ENCODE results near the gene ADAM21.
"Not testable (repeated sequence)": the region's sequence is repeated elsewhere in the genome, so short reads cannot be mapped to it uniquely, and the experiment has no call there.

The ADAM21 gene

DNA sequence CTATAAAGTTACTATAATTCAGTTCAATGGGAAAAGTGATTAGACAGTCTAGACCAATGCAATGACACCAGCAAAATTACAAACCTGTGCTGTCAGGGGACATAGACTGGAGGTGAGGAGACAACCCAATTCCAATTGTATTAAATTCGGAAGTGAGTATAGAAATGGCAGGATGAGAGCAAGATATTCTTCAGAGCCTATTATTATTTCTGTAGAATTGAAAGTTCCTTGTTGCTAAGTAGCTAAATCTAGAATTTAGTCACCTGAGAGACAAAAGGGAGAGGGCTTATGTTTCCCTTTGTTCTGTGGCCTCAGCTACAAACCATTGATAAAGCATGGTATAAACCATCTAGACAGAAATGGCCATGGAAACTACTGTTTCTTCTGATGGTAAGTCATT is at the start of gene ADAM21:
ADAM21 (plus strand) TSS at position 301 of the 400 bp plus-strand sequence. CDS start 5,326 bp downstream, outside the sequence.
- DNase-seq: no peak

GRCh38 chr14:70403335-70403734 is 48.6 kb upstream of the ADAM21 start:
- DNase-seq: not testable (repeated sequence)

DNA sequence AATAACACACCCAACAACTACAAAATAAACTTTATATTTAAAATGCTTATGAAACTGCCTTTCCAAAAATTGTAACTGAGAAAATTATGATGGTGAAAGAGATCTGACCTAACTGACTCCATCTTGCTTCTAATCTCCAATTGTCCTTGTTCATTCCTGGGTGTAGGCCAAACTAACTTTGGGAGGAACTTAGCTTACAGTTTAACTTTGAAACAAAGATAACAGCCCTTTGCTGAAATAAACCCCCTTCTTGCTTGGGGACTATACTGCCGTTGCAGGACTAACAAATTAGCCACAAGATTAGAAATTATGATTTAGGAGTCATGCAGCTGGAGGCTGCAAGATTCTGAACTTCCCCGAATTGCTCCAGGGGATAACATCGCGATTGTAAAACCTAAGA is 45.8 kb upstream of the ADAM21 start:
- not testable (repeated sequence) for DNase-seq

DNA sequence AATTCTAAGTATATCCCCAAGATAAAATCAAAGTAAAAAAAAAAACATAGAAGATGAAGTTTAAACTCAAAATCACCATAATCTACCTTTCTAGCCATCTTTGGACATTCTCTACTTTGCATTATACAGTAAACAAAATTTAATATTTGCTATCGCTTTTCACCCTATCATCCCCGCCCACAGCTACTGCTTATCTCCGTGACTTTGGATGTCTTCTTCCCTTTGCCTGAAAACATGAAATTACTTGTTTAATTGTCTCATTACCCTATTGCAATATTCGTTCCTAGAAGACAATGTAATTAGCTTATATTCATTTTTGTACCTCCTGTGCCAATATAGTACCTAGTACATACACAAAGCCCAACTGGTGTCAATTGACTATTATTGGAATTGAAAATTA is 44.4 kb upstream of the ADAM21 start:
- DNase-seq: no peak

DNA sequence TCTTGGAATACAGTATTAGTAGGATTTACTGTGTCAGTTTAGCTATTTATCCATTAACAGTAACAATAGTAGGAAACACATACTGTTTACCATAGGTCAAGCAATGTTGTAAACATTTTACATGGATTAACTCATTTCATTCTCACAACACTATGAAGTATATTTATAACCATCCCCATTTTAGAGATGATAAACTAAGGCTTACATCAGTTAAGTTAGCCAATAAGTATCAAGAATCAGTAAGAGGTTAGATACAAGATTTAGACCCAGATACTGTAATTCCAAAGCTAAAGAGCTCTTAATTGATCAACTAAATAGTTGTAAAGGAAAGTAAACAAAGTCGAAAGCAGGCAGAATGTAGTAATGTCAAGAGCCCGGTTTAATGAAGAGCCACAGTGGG is 36.2 kb upstream of the ADAM21 start:
- no peak for DNase-seq

GRCh38 chr14:70416338-70416724 is 35.6 kb upstream of the ADAM21 start:
- DNase-seq: no peak

DNA sequence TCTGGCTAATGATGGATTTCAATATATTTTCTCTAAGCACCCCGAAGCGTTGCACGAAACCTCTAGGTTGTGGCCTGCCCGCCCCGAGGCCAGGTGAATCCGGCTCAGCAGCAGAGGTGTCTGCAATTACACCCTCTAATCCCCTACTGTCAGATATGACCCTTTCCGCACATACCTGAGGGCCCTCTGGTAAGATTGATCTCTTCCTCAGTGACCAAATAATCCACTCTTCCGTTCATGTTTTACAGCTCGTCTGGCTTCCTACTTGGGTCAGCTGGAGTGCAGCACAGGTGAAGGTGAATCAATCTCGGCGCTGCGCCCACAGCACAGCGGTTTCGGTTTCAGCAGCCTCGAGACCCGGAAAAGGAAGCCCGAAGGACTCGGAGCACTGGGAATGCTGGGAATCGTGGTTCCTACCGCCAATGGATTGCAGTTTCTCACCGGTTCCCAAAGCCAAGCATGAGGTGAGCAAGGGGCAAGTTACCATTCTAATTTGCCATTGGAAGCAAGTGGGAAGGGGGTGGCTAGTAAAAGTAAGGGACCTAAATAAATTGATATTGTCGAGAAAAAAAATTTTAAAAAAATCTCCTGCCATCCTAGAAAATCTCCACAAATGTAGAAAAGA is 35.1 kb upstream of the ADAM21 start, which contains the start of gene SYNJ2BP:
SYNJ2BP (minus strand) TSS at position 366 of the 625 bp plus-strand sequence; CDS start at position 239, 127 bp downstream.
- peak; percentile 18 to 47 for DNase-seq

GRCh38 chr14:70419270-70419931 is 32.6 kb upstream of the ADAM21 start:
- DNase-seq: not testable (repeated sequence)

DNA sequence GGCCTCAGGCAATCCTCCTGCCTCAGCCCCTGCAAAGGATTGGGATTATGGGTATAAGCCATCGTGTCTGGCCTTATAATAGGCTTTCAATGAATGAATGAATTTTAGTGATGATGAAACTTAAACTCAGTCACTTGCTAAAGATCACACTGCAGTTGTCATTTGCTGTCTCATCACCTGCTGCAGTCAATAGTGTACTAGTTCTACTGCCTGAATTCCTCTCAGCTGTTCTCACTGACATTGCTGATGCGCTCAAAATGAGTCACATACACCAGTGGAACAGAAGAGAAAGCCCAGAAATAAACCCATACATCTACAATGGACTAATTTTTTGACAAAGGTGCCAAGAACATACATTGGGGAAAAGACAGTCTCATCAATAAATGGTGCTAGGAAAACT is 29.4 kb upstream of the ADAM21 start:
- DNase-seq: no peak

DNA sequence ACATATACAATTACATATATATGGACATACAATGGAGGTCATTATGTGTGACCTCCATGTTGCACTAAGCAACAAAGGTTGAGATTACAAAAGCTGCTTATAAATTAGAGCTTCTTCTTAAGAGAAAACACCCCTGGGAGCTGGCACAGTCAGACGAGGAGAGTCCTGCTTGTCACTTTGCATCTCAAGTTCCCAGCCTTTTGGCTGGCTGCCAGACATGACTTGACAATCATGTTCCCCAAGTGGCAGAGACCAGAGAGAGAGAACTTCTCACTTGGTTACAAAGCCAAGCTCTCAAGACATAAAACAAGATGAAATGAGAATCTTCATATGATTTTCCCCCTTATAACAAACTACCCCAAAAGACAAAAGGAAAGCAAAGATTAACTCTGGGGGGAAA is 26.6 kb upstream of the ADAM21 start:
- DNase-seq: peak in 1 of 2 experiments; percentile 1

DNA sequence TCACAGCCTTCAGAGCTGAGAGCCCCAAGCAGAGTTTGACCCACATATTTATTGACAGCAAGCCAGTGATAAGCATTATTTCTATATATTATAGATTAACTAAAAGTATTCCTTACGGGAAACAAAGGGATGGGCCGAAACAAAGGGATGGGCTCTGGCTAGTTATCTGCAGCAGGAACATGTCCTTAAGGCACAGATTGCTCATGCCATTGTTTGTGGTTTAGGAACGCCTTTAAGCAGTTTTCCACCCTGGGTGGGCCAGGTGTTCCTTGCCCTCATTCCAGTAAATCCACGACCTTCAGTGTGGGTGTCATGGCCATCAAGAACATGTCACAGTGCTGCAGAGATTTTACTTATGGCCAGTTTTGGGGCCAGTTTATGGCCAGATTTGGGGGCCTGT is 25.4 kb upstream of the ADAM21 start:
- not testable (repeated sequence) for DNase-seq

DNA sequence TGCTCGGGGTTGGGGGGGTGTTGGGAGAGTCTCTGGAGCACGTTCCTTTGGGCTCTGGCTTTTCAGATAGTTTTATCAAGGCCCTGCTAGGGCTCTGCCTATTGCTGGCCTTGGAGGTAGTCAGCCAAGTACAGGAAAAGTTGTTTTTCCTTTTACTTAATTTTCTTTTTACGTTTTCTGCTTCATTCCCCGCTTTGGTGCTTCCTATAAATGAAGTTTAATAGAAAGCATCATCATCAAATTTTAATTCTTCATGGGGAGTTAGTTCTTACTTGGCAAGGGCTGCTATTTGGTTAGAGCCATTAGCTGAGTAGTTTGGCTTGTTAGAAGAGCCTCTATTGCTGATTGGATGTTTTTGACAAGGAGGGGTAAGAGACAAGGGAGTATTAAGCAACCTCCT is 15.1 kb upstream of the ADAM21 start:
- no peak for DNase-seq

- DNase-seq: no peak
Measured at GRCh38 chr14:70441641-70442040, 10.3 kb upstream of the ADAM21 start.

GRCh38 chr14:70442750-70443149 is 9.2 kb upstream of the ADAM21 start:
- DNase-seq: peak in 1 of 2 experiments; percentile 6

DNA sequence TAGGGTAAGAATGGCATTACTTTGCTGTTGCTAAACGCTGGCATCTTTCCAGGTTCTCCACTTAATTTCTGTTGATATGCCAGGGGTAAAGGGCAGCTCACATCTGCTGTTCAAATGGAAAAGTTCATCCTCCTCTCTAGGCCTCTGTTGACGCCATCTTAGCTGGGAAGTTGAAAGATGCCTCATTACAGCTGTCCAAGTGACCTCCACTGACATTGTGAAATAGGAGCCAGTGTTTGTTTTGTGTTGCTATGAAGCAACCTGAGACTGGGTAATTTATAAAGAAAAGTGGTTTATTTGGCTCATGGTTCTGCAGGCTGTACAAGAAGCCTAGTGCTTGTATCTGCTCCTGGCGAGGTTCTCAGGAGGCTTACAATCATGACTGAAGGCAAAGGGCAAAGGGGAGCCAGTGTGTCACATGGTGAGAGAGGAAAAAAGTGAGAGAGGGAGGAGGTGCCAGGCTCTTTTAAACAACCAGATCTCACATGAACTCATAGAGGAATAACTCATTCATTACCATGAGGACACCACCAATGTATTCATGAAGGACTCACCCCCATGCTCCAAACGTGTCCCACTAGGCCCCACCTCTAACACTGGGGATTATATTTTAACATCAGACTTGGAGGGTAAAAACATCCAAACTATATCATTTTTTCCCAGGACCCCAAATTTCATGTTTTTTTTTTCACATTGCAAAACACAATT is 3.2 kb upstream of the ADAM21 start:
- no peak for DNase-seq

DNA sequence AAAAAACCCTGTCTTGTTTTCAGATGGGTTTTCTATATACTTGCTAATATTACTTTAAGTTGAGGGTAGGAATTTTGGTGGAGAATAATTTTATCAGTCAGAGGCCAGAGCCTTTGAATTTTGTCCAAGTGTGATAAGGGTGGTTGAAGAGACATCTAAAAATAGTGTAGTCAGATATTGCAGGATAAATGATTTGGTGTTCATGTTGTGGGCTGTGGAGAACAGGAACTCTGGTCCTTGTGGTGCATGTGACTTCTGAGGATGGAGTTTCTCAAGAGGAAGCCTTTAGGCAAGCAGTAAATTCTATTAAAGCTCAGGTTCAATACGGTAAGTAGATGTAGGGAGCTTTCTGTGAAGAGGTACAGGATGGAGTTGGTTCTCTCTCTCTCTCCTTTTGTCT is 2.8 kb downstream of the ADAM21 start:
- peak in 1 of 2 experiments; percentile 26 for DNase-seq

DNA sequence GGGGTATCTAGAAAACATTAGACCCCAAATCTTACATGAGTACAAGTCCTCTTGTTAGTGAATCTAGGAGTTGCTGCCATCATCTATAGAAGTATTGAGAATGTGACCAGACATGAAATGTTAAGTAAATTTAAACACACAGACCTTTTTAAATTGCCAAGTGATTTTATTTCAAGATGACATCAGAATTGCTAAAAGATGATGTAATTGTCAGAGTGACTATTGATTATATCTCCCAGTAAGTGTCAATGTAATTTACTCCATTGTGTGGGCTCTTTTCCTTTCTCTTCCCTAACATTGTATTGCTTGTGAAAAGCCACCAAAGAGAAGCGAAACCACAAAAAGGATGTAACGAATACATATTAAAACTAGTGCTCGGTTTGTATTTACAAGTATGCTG is 16.8 kb downstream of the ADAM21 start:
- DNase-seq: no peak

- not testable (repeated sequence) for DNase-seq
Measured at GRCh38 chr14:70470863-70471563, 19.0 kb downstream of the ADAM21 start.

- DNase-seq: no peak
Measured at GRCh38 chr14:70472253-70473159, 20.5 kb downstream of the ADAM21 start.

GRCh38 chr14:70473825-70474224 is 21.9 kb downstream of the ADAM21 start:
- no peak for DNase-seq

DNA sequence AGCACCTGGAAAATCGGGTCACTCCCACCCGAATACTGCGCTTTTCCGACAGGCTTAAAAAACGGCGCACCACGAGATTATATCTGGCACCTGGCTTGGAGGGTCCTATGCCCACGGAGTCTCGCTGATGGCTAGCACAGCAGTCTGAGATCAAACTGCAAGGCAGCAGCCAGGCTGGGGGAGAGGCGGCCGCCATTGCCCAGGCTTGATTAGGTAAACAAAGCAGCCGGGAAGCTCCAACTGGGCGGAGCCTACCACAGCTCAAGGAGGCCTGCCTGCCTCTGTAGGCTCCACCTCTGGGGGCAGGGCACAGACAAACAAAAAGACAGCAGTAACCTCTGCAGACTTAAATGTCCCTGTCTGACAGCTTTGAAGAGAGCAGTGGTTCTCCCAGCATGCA is 23.5 kb downstream of the ADAM21 start:
- not testable (repeated sequence) for DNase-seq

Data from Kasumi-1 (cell line).